GM18505 (cell line): ENCODE results near the gene ERC2.

Experiments used
- ATAC-seq: cut with Tn5 transposase; IDR thresholded peaks from one replicate; pipeline ENCODE4 v1.9.1; 2021; ENCODE audit not compliant: unreplicated experiment
- POLR2A ChIP-seq: IDR thresholded peaks from 4 replicates; pipeline ENCODE4 v1.6.1; 2011; ENCODE audit warnings: borderline replicate concordance; ENCODE audit not compliant: insufficient read depth, insufficient read length; ENCODE audit errors: extremely low read depth

The ERC2 gene

DNA sequence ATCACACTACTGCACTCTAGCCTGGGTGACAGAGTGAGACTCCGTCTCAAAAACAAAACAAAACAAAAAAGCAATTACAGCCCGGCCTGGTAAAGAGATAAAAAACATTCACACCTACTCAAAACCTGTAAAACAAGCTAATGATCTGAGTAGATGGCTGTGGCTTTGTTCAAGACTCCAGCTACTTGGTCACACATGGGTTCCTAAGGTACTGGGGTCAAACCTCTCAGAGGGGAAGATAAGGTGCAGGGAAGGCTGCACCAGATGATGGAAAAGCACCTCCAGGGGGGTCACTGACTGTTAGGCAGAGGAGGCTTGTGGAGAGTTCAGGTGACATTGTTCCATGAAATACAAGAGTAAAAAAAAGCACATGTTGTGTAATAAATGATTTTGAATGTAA is 531.0 kb downstream of the ERC2 start:
- no peak for ATAC-seq
- TF ChIP-seq POLR2A = no peak

DNA sequence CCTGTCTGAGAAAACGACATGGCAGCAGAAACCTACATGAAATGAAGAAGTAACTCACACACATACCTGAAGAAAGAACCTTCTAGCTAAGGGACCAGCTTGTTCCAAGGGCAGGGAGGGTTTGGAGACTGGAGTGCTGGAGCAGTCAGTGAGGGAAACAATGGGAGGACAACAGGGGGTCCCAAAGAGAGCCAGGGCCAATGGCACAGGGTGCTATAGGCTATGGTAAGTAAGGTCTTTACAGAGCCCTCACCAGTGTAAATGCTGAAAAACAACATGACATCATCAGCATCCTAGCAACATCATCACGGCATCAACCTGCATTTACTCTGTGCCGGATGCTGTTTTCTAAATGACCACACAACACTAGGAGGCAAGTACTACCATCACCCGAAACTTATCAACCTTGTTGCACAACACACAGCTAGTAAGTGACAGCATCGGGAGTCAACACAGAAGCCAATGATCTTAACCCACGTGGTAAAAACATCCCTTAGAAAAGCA is 531.7 kb downstream of the ERC2 start:
- TF ChIP-seq POLR2A = no peak
- ATAC-seq = no peak

DNA sequence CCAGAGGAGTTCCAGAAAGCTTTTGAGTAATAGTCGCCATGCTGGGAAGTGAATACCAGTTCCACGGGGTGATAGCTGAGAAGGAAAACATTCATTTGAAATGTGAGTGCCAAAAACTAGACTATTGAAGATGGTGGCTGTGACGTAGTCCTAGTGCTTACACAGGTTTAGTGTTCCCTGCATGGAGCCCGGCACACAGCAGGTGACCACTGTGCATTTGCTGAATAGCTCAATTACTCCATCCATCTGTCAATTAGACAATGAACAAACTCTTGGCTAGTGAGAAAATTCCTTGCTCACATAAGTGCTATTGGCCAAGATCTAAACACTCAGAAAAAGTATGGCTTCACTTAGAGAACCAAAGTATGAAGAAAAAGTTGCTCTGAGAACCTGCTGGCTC is 533.0 kb downstream of the ERC2 start:
- no peak for TF ChIP-seq POLR2A
- no peak for ATAC-seq

DNA sequence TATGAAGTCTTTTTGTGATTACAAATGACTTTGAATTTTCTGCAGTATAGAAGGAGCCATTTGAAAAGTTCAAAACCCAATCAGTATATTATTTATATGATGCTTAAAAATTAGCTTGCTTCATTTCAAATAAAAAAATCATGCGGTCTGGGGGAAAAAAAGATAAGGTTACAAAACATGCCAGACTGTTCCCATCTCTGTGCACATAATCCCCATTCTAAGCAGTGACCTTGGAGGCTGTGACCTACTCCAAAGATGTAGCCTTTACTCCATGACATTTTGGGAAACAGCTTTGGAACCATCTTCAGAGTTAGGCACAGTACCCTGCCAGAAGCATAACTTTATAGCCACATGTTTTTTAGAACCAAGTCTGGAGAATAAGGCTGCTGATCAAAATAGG is 533.5 kb downstream of the ERC2 start:
- no peak for TF ChIP-seq POLR2A
- no peak for ATAC-seq

DNA sequence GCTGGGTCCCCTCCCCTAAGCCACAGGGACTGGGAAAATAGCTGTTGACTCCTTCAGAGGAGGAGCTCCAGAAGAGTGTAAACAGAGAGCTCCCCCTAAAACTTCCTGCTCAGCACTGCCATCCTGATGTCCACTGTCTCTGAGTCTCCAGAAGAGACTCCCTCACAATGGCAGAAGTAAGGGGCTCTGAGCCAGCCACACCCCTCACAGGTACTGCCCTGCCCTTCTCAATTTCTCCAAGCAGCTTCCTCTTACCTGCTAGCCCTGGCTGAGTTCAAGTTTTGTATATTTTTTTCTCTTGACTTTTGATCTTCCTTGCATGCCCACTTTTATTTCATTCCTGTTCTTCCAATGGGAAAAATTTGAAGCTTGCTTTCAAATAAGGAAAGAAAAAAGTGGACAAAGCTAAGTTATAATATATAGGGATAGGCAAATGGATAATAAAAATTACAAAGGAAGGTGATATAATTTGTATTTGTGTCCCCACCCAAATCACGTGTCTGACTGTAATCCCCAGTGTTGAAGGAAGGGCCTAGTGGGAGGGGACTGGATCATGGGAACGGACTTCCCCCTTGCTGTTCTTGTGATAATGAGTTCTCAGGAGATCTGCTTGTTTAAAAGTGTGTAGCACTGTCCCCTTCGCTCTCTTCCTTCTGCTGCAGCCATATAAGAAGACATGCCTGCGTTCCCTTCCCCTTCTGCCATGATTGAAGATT is 539.0 kb downstream of the ERC2 start:
- no peak for ATAC-seq
- TF ChIP-seq POLR2A = no peak

DNA sequence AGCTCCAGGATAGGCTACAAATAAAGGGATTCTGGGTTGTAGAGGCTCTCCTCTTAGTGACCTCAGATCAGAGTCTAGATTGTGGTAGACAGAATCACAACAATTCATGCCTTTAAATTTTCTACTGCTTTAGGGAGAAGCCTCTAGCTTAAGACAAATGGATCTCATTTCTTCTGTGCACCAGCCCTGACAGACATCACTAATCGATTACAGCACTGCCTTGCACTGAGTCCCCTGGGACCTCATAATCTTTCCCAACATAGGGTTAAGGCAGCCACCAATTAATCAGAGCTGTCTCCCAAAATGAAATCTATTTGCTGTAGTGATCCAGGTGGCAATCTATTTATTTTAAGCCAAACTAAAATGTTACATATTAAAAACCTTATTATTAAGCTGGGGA is 544.6 kb downstream of the ERC2 start:
- no peak for ATAC-seq
- no peak for TF ChIP-seq POLR2A

DNA sequence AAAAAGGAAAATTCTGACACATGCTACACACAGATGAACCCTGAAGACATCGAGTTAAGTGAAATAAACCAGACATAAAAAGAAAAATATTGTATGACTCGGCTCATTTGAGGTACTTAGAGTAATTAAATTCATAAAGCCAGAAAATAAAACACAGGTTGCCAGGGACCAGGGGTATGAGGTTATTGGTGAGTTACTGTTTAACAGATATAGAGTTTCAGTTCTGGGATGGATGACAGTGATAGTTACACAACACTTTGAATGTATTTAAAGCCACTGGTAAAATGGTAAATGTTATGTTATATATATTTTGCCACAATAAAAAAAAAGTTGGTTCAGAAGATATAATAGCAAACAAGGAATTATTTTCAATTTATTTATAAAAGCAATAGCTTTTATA is 545.1 kb downstream of the ERC2 start:
- no peak for TF ChIP-seq POLR2A

DNA sequence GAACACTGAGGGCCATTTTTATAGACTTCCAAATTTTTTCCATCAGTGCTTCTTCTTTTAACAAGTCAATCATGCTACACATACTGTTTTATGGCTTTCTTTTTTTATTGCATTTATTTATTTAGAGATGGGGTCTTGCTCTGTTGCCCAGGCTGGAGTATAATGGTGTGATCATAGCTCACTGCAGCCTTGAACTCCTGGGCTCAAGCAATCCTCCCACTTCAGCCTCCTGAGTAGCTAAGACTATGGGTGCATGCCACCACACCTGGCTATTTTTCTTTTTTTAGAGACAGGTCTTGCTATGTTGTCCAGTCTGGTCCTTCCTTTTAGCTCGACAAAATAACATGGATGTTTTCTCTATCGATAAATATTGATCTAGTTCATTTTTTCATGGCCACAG is 555.4 kb downstream of the ERC2 start:
- no peak for ATAC-seq

More for the DNA sequence above, 545.1 kb downstream of the ERC2 start:
- ATAC-seq = no peak

DNA sequence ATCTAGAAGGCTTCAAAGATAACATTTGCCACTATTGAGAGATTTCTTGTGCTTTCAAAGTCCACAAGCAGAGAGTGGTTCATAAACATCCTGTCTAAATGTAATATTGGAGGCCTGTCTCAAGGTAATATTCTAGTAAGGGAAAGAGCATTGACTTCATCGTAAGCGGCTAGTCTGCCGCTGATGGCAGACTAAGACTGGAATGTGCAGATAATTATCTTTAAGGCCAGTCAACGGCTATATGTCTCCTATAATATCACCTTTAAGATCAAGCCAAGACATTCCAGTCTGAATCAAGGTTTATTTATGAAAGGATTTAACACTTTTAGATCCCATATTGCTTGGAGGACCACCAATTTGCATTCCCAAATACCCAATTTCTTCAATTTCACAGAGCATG is 557.0 kb downstream of the ERC2 start:
- no peak for TF ChIP-seq POLR2A
- ATAC-seq = no peak

More for the DNA sequence above, 555.4 kb downstream of the ERC2 start:
- no peak for TF ChIP-seq POLR2A

DNA sequence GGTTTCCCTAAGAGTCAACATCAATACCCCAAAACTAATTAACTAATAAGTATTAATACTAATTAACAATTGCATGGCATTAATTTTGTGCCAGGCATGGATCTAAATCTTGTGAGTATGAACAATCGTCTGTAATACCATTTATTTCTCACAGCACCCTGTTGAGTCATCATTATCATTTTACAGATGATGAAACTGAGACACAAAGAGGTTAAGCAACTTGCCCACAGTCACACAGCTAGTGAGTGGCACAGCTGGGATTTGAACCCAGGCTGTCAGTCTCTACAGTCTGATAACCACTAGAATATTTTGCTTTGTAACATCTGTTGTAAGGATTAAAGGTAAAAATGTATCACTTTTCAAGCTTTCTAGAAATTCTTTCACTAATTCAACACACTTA is 557.7 kb downstream of the ERC2 start:
- no peak for ATAC-seq
- TF ChIP-seq POLR2A = no peak

DNA sequence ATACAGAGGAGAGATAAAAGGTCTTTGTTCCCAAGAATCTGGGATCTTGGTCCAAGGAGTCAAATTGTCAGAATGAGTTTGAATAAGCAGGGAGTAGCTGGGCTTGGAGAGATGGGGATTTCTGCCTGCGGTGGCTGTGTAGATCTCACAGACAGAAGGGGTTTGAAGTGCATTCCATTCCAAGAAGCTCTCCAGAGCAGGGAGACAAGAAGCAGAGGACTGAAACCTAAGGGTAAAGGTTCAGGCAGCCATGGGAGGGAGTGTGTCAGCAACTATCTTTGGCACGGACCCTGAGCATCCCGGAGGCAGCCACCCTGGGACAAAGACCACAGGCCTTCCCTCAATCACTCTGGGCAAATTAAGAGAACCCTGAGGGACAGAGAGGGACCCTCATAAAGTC is 558.9 kb downstream of the ERC2 start:
- TF ChIP-seq POLR2A = no peak
- ATAC-seq = no peak

DNA sequence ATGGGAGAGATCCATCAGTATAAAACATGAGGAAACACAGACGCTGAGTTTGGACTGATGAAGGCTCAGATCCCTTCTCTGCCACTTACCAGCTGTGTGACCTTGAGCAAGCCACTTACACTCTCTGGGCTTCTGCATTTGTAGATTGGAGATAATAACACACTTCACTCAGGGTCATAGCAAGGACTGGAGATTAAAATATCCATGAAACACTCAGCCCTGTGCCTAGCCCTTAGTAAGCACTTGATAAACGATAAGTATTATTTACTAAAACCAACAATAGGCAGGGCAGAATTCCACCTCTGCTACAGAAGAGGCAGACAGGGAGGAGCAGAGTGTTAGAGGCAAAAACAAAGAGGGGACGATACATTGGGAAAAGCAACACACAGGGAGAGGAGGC is 560.7 kb downstream of the ERC2 start:
- no peak for ATAC-seq
- no peak for TF ChIP-seq POLR2A

DNA sequence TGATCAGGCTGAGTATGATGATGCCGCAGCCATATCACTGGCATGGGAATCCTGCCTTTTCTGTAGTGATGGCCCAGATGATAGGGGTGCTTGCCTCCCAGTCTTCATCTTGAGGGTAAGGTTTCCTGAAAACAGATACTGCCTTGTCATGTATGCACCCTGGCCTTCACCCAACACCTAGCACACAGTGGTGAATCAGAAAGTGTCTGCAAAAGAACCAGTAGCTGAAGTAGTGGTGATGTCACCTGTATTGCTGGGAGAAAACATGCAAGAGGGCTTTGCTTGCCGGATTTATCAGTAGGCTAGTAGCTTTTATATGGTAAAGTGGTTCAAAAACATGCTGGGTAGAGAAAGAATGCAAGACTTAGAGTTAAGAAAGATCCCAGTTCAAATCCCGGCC is 561.4 kb downstream of the ERC2 start:
- no peak for ATAC-seq

DNA sequence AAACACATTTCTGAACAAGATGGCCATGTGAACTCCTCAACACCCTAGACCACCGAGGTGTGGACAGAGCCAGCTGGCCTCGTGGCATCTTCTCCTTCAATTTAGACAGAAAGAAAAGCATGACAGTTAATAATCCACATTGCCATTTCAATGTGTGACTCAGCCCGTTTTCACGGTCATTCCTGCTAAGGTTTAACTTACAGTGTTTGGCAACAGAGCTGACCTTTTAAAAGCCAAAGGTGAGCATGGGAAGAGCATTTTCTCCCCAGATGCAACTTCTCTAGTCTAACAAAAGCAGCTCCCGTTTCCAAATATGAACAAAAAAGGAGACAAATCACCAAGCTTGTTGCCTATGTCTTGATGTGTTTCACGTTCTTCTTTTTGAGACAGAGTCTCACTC is 563.6 kb downstream of the ERC2 start:
- no peak for ATAC-seq

More for the DNA sequence above, 561.4 kb downstream of the ERC2 start:
- TF ChIP-seq POLR2A = no peak

DNA sequence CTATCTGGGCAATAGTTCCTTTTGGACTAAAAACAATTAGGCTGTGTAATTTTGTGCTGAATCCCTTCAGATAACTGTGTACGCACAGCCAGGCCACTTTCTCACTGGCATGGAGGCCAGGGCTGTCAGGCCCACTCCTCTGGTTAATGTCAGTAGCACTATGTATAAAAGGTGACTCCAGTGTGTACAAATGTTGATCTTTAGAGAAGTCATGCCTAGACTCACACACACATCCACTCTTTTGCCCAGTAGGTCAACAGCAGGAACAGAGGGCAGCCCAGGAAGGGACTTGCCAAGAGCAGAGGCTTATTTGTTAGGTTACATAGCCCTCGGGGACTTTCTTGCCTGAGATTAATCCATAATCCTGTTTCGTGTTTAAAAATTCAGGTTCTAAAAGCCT is 564.6 kb downstream of the ERC2 start:
- TF ChIP-seq POLR2A = no peak
- ATAC-seq = no peak

More for the DNA sequence above, 563.6 kb downstream of the ERC2 start:
- TF ChIP-seq POLR2A = no peak

DNA sequence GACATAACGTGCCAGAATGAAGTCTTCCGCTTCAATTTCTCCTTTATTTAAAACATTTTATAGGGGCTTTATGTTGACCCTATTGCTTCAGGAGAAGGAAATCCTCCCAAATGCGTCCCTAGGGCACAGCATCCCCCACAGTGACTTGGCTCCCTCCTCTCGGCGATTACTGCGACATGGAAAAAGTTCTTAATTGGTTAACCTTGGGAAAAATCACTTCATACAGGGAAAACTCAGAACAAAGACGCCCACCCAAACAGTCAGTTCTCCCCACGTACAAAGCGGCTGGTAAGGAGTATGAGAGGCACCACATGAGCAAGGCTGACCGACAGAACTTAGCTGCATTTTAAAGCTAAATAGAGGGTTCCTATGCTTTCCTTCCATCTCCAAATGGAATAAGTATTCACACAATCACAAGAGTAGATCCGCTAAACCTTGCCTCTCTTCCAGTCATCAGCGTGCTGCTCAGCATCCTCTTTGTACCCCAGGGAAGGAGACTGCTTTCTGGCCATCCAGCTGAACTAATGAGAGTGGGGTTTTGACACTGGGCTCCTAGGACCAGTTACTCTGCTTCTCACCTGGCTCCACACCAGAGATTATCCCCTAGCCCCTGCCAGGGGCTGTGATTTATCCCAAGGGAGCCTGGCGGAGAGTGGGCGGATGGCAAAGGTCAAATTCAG is 565.9 kb downstream of the ERC2 start:
- no peak for ATAC-seq

More for the DNA sequence above, 565.9 kb downstream of the ERC2 start:
- TF ChIP-seq POLR2A = no peak
